ENCODE data around the gene TMEM60. TPM values are rescaled to one million over a fixed set of nuclear protein-coding genes. Genes with fewer than 3 reads are reported as not detected.
A peak's percentile ranks its signal among the peaks of the same experiment; 100 is the strongest.
"Not testable (repeated sequence)": the region's sequence is repeated elsewhere in the genome, so short reads cannot be mapped to it uniquely, and the experiment has no call there.

TMEM60 gene
- total RNA-seq, 2 experiments from 2014 or later, result 25.0 to 25.4 TPM

DNA sequence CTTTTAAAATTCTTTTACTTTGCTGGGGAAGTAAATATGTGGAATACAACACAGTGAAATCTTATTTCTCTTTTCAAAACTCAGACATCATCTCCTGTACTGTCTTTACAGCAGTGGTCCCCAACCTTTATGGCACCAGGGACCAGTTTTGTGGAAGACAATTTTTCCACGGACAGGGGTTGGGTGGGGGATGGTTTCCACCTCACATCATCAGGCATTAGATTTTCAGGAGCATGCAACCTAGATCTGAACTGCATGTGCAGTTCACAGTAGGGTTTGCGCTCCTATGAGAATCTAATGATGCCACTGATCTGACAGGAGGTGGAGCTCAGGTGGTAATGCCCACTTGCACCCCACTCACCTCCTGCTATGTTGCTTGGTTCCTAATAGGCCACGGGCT lies 12.2 kb downstream of the TMEM60 start:
- POLR2A ChIA-PET, result no interaction called here
- no peak overlapping the region for H3K27ac Mint-ChIP-seq
- H3K4me1 Mint-ChIP-seq, result peaks cover 3% of the 10 kb centered on the region
- H3K4me3 Mint-ChIP-seq, result no peak overlapping the region
- CTCF ChIA-PET, result interaction anchor here (1.2 kb wide), 1 partner anchor 12 kb away, joined by 3 read pairs; the partner anchor contains the start of genes PHTF2 and TMEM60
- H3K9me3 Mint-ChIP-seq, result no peaks in the 10 kb centered on the region
- peaks cover 37% of the 10 kb centered on the region for H3K36me3 Mint-ChIP-seq (ENCODE audit: low read depth)
- no peak for DNase-seq
- no peaks in the 10 kb centered on the region for H3K27me3 Mint-ChIP-seq

DNA sequence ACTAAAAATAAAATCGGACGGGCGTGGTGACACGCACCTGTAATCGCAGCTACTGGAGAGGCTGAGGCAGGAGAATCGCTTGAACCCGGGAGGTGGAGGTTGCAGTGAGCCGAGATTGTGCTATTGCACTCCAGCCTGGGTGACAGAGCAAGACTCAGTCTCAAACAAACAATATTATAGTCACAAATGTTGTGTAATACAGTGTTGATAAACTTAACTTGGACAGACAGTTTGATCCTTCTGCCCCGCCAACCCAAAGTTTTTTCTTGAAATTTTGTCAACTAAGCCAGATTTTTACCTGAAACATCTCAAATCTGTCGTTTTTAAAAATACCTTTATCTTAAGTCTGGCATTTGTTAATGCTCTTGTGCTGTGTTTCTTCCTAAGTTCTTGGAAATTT lies 13.8 kb downstream of the TMEM60 start:
- H3K27me3 Mint-ChIP-seq, H3K4me3 Mint-ChIP-seq, POLR2A ChIA-PET, H3K27ac Mint-ChIP-seq, DNase-seq, CTCF ChIA-PET, H3K9me3 Mint-ChIP-seq: not testable (repeated sequence)
- Mint-ChIP-seq H3K4me1 (peaks cover 10% of the 10 kb centered on the region), H3K36me3 (ENCODE audit: low read depth) (peaks cover 45% of the 10 kb centered on the region)

DNA sequence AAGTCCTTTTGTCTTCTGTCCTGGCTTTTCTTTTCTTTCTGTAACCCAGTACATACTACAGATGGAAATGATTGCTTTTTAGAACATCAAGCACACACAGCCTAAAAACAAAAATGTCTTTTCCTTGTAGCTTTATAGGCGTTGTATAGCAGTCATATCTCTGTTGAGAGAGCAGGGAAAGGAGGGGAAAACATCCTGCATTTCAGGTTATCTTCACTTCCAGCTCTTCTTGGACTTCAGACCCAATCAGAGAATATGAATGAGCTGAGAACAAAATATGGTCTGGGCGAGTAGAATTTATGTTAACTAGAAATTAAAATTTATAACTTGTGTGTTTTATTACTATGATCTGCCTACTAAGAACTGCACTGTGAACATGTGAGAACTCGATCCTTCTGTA lies 14.7 kb downstream of the TMEM60 start:
- no peaks in the 10 kb centered on the region for H3K9me3 Mint-ChIP-seq
- no peak overlapping the region for H3K27ac Mint-ChIP-seq
- H3K36me3 Mint-ChIP-seq (ENCODE audit: low read depth), result peaks cover 49% of the 10 kb centered on the region
- POLR2A ChIA-PET, result interaction anchor here (1.3 kb wide), 1 partner anchor 51 kb away, joined by 3 read pairs; no protein-coding TSS in a partner anchor
- H3K27me3 Mint-ChIP-seq, result no peaks in the 10 kb centered on the region
- peaks cover 10% of the 10 kb centered on the region for H3K4me1 Mint-ChIP-seq
- CTCF ChIA-PET, result no interaction called here
- no peak for DNase-seq
- H3K4me3 Mint-ChIP-seq, result no peak overlapping the region

DNA sequence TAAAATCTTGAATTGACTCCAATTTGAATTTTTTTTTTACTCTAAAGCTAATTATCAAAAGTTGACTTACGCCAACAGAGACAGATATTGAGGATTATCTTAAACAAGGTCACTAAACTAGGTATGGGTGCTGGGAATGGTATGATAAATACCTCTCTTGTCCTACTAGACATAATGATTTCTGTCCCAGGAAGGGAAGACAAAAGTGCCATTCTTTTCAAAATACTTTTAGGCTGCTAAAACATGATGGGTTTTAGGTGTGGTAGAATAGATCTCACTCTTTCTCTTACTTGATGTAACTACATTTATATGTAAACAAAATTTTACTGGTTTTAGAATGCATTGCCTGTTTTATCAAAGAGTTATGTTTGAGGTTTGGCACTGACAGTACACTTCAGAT lies 15.1 kb downstream of the TMEM60 start:
- Mint-ChIP-seq H3K9me3 (no peaks in the 10 kb centered on the region), H3K27ac (no peak overlapping the region), H3K36me3 (ENCODE audit: low read depth) (peaks cover 53% of the 10 kb centered on the region), H3K27me3 (no peaks in the 10 kb centered on the region), H3K4me1 (peaks cover 10% of the 10 kb centered on the region), H3K4me3 (no peak overlapping the region)
- POLR2A ChIA-PET, result interaction anchor here (1.3 kb wide), 1 partner anchor 51 kb away, joined by 3 read pairs; no protein-coding TSS in a partner anchor
- no peak for DNase-seq
- CTCF ChIA-PET, result no interaction called here

DNA sequence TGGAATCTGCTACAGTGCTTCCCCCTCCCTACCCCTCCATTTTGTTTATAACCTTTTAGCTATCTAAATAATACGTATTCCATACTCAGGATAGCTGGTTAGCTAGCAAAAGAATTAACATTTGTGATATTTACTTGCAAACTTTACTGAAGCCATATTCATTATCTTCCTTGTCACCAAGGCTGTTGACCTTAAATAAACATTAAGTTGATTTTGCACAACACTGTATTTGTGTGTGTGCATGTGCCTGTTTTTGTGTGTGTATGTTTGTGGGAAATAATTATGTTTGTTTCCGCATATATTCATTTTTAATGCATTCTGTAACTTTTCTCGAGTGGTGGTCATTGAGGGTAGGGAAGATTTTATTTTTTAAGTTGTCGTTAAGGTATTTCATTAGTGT lies 15.9 kb downstream of the TMEM60 start:
- Mint-ChIP-seq H3K36me3 (ENCODE audit: low read depth) (peaks cover 57% of the 10 kb centered on the region), H3K4me1 (peaks cover 10% of the 10 kb centered on the region), H3K27me3 (no peaks in the 10 kb centered on the region), H3K4me3 (no peak overlapping the region), H3K9me3 (no peaks in the 10 kb centered on the region), H3K27ac (no peak overlapping the region)
- ChIA-PET POLR2A (interaction anchor here (1.3 kb wide), 1 partner anchor 52 kb away, joined by 3 read pairs; no protein-coding TSS in a partner anchor), CTCF (no interaction called here)
- no peak for DNase-seq

DNA sequence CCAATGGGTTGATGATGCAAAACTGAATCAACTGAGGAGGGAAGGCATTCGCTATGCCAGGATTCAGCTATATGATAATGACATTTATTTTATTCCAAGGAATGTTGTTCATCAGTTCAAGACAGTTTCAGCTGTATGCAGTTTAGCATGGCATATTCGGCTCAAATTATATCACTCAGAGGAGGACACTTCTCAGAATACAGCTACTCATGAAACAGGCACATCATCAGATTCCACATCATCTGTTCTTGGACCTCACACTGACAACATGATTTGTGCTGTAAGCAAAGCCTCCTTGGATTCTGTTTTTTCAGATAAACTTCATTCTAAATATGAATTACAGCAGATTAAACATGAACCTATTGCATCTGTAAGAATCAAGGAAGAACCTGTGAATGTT lies 19.7 kb downstream of the TMEM60 start:
- H3K4me1 Mint-ChIP-seq, result peaks cover 10% of the 10 kb centered on the region
- no peak overlapping the region for H3K27ac Mint-ChIP-seq
- peaks cover 46% of the 10 kb centered on the region for H3K36me3 Mint-ChIP-seq (ENCODE audit: low read depth)
- CTCF ChIA-PET, result interaction anchor here (2.2 kb wide), 1 partner anchor 127 kb away, joined by 7 read pairs; no protein-coding TSS in a partner anchor
- no peak overlapping the region for H3K4me3 Mint-ChIP-seq
- H3K9me3 Mint-ChIP-seq, result no peaks in the 10 kb centered on the region
- H3K27me3 Mint-ChIP-seq, result no peaks in the 10 kb centered on the region
- POLR2A ChIA-PET, result interaction anchor here (1.2 kb wide), 1 partner anchor 18 kb away, joined by 3 read pairs; no protein-coding TSS in a partner anchor
- DNase-seq, result no peak

DNA sequence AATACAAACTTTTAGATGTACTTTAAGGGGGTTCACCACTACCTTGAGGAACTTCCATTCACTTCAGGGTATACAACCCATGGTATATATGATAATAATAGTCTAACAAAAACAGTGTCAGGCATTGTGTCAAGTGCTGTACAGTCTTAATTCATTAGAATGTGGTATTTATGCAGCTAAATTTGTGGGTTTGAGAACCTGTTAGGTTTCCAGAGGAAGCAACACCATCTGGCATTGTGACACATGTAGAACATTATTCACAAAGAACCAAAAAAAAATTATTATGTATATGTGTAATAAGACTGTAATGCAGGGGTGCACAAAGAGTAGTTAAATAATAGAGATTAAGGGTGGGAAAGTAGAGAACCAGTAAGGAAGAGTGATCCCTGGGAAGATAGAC lies 26.3 kb downstream of the TMEM60 start:
- H3K36me3 Mint-ChIP-seq (ENCODE audit: low read depth), result peaks cover 40% of the 10 kb centered on the region
- no peak overlapping the region for H3K4me3 Mint-ChIP-seq
- no peak overlapping the region for H3K27ac Mint-ChIP-seq
- H3K4me1 Mint-ChIP-seq, result peaks cover 6% of the 10 kb centered on the region
- no peaks in the 10 kb centered on the region for H3K9me3 Mint-ChIP-seq
- DNase-seq, result no peak
- ChIA-PET CTCF (interaction anchor here (0.9 kb wide), 1 partner anchor 12 kb away, joined by 3 read pairs; no protein-coding TSS in a partner anchor), POLR2A (no interaction called here)
- no peaks in the 10 kb centered on the region for H3K27me3 Mint-ChIP-seq

DNA sequence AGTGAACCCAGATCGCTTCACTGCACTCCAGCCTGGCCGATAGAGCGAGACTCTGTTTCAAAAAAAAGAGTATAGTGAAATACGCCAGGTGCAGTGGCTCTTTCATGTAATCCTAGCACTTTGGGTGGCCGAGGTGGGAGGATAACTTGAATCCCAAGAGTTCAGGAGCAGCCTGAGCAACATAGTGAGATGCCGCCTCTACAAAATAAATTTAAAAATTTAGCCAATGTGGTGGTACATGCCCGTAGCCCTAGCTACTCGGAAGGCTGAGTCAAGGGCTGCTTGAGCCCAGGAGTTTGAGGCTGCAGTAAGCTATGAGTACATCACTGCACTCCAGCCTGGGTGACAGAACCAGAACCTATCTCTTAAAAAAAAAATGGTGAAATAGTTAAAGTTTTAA lies 27.9 kb downstream of the TMEM60 start:
- Mint-ChIP-seq H3K4me3 (no peak overlapping the region), H3K9me3 (no peaks in the 10 kb centered on the region), H3K36me3 (ENCODE audit: low read depth) (peaks cover 36% of the 10 kb centered on the region), H3K4me1 (peaks cover 6% of the 10 kb centered on the region), H3K27me3 (no peaks in the 10 kb centered on the region), H3K27ac (no peak overlapping the region)
- ChIA-PET POLR2A (no interaction called here), CTCF (interaction anchor here (0.6 kb wide), 1 partner anchor 119 kb away, joined by 3 read pairs; no protein-coding TSS in a partner anchor)
- no peak for DNase-seq

DNA sequence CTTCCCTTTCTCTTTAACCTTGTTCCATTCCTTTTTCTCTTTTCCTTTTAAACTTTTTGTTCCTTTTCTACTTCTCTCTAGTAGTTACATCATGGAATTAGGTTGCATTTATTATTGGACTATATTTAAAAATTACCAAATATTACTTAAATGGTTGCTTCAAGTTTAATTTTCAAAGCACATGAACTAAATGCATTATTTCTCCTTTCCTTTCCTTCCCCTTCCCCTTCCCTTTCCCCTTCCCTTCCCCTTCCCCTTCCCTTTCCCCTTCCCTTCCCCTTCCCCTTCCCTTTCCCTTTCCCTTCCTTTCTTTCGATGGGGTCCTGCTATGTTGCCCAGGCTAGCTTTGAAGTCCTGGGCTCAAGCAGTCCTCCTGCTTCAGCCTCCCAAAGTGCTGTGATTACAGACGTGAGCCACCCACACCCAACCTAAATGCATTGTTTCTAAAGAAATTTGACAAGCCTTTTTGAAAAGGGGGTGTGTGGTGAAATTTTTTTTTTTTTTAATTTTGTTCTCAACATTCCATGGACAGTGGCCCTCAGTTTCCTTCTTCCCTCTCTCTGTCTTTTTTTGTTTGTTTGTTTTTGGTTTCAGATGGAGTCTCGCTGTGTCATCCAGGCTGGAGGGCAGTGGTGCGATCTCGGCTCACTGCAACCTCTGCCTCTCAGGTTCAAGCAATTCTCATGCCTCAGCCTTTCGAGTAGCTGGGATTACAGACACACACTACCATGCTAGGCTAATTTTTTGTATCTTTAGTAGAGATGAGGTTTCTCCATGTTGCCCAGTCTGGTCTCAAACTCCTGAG lies 31.2 kb downstream of the TMEM60 start:
- CTCF ChIA-PET, result no interaction called here
- H3K9me3 Mint-ChIP-seq, result no peaks in the 10 kb centered on the region
- H3K27ac Mint-ChIP-seq, result peak overlapping the region; percentile 48

DNA sequence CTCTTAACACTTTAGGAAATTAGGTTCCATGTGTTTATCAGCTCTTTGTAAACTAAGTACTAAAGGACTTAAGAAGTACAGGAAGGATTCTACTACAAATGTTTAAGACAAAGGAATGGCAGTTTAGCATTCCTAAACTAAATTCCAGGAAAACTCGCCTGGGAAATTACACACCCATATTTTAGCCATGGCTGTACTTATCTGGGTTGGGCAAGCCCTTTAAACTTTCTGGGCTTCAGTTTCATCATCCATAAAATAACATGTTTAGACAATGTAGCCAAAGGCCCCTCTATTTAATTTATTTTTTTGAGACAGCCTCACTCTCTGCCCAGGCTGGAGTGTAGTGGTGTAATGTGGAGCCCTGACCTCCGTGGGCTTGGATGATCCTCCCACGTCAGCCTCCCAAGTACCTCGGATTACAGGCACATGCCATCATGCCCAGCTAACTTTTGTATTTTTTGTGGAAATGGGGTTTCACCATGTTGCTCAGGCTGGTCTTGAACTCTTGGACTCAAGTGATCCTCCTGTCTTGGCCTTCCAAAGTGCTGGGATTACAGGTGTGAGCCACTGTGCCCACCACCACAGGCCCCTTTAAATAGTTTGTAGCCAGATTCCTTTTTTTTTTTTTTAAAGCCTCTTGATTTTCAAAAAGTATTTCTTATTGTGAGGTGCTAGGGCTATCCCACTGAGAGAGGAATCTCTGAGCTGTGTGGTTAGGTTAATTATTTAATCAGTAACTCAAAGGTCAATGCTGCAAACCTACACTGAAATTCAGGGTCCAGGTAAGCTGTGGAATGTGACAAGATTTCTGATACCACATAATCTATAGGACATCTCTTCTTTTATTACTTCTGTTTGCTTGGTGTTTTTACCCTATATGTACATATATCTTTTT lies 32.1 kb downstream of the TMEM60 start:
- ChIA-PET CTCF (interaction anchor here (1.1 kb wide), 1 partner anchor 169 kb away, joined by 3 read pairs; no protein-coding TSS in a partner anchor), POLR2A (interaction anchor here (1.0 kb wide), 1 partner anchor 70 kb away, joined by 3 read pairs; no protein-coding TSS in a partner anchor)
- no peak overlapping the region for H3K4me3 Mint-ChIP-seq
- no peaks in the 10 kb centered on the region for H3K27me3 Mint-ChIP-seq
- no peak for DNase-seq
- peak overlapping the region; percentile 35 for H3K27ac Mint-ChIP-seq
- no peaks in the 10 kb centered on the region for H3K9me3 Mint-ChIP-seq
- H3K36me3 Mint-ChIP-seq (ENCODE audit: low read depth), result peaks cover 22% of the 10 kb centered on the region
- peaks cover 7% of the 10 kb centered on the region for H3K4me1 Mint-ChIP-seq

More for the DNA sequence above, 31.2 kb downstream of the TMEM60 start:
- Mint-ChIP-seq H3K27me3 (no peaks in the 10 kb centered on the region), H3K4me1 (peaks cover 7% of the 10 kb centered on the region), H3K4me3 (no peak overlapping the region), H3K36me3 (ENCODE audit: low read depth) (peaks cover 22% of the 10 kb centered on the region)
- POLR2A ChIA-PET, result no interaction called here
- DNase-seq, result no peak

DNA sequence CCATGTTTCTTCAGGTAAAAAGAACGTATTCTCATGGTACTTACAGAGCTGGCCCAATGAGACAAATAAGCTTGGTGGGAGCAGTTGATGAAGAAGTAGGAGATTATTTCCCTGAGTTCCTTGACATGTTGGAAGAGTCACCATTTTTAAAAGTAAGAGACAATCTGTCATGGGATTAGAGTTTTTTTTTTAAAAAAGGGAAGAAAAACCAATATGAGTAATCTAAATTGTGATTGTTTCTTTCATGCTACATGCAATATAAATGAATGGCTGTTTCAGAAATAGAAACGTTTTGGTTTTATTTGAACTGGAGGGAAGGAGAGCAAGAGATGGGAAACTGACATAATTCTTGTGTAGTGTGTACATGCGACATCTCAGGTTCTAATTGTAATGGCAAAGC lies 32.8 kb downstream of the TMEM60 start:
- Mint-ChIP-seq H3K4me1 (peaks cover 6% of the 10 kb centered on the region), H3K9me3 (no peaks in the 10 kb centered on the region), H3K36me3 (ENCODE audit: low read depth) (peaks cover 19% of the 10 kb centered on the region), H3K27me3 (no peaks in the 10 kb centered on the region), H3K4me3 (no peak overlapping the region), H3K27ac (no peak overlapping the region)
- ChIA-PET POLR2A (interaction anchor here (1.0 kb wide), 1 partner anchor 70 kb away, joined by 3 read pairs; no protein-coding TSS in a partner anchor), CTCF (interaction anchor here (1.1 kb wide), 1 partner anchor 170 kb away, joined by 3 read pairs; no protein-coding TSS in a partner anchor)
- DNase-seq, result no peak

DNA sequence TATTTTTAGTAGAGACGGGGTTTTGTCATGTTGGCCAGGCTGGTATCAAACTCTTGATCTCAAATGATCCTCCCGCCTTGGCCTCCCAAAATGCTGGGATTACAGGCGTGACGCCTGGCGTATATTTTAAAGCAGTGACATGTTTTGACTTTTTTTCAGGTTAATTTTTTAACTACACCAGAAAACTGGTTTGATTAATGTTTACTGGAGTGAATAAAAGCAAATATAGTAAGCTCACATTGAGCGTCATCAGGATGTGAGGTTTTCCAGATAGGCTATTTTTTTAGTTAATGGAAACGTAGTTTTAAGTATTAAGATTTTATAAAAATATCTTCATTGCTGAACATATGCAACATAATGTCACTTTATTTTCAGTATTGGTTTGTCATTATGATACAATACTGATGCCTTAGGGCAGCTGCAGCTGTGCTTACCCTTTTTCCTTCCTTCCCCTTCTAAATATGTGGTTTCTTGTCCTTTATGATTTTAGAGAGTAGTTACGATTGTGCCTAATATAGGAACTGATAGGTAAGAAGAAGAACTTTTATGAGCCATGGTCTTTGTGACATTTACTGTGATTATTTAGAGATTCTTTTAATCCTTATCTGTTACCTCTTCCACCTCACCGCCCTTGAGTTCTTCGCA lies 37.3 kb downstream of the TMEM60 start:
- no peaks in the 10 kb centered on the region for H3K27me3 Mint-ChIP-seq
- peaks cover 4% of the 10 kb centered on the region for H3K36me3 Mint-ChIP-seq (ENCODE audit: low read depth)
- H3K27ac Mint-ChIP-seq, result no peak overlapping the region
- no peak for DNase-seq
- ChIA-PET POLR2A (no interaction called here), CTCF (interaction anchor here (1.9 to 3.5 kb wide), 6 partner anchors 38 to 142 kb away, joined by 5 to 49 read pairs (median 20); partner anchors contain the start of genes PHTF2 and TMEM60)
- H3K4me1 Mint-ChIP-seq, result peaks cover 10% of the 10 kb centered on the region
- no peaks in the 10 kb centered on the region for H3K9me3 Mint-ChIP-seq
- no peak overlapping the region for H3K4me3 Mint-ChIP-seq
